Stimulated activated naive CD8-positive, alpha-beta T cell treated with anti-CD3 and anti-CD28 coated beads, Interleukin-15, Interleukin-2, amounts not matched to agents 100 ng/mL and 50 ng/mL, for 24 hours (primary cell): ENCODE data around the gene ZNF92.
"Not testable (repeated sequence)": the region's sequence is repeated elsewhere in the genome, so short reads cannot be mapped to it uniquely, and the experiment has no call there.

Experiments used
- H3K27ac Mint-ChIP-seq: one replicate; pipeline ENCODE4 v1.8.0; 2021; ENCODE audit warnings: mild to moderate bottlenecking, mixed read lengths
- H3K27me3 Mint-ChIP-seq: one replicate; pipeline ENCODE4 v1.8.0; 2021; ENCODE audit warnings: mixed read lengths
- H3K36me3 Mint-ChIP-seq: one replicate; pipeline ENCODE4 v1.8.0; 2021; ENCODE audit warnings: low read depth, mixed read lengths
- H3K4me1 Mint-ChIP-seq: one replicate; pipeline ENCODE4 v1.8.0; 2021; ENCODE audit warnings: low read depth, mixed read lengths
- H3K4me3 Mint-ChIP-seq: one replicate; pipeline ENCODE4 v1.8.0; 2021; ENCODE audit warnings: mild to moderate bottlenecking, mixed read lengths
- H3K9me3 Mint-ChIP-seq: one replicate; pipeline ENCODE4 v1.8.0; 2021; ENCODE audit warnings: mixed read lengths

The ZNF92 gene

DNA sequence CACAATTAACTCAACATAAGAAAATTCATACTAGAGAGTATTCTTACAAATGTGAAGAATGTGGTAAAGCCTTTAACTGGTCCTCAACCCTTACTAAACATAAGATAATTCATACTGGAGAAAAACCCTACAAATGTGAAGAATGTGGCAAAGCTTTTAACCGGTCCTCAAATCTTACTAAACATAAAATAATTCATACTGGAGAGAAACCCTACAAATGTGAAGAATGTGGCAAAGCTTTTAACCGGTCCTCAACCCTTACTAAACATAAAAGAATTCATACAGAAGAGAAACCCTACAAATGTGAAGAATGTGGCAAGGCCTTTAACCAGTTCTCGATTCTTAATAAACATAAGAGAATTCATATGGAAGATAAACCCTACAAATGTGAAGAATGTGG is 25.0 kb downstream of the ZNF92 start:
- peaks cover 67% of the 10 kb centered on the region for H3K36me3 Mint-ChIP-seq
- not testable (repeated sequence) for H3K27ac Mint-ChIP-seq

DNA sequence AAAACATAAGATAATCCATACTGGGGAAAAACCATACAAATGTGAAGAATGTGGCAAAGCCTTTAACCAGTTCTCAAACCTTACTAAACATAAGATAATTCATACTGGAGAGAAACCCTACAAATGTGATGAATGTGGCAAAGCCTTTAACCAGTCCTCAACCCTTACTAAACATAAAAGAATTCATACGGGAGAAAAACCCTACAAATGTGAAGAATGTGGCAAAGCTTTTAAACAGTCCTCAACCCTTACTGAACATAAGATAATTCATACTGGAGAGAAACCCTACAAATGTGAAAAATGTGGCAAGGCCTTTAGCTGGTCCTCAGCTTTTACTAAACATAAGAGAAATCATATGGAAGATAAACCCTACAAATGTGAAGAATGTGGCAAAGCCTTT is 25.4 kb downstream of the ZNF92 start:
- H3K4me3 Mint-ChIP-seq, H3K27ac Mint-ChIP-seq, H3K27me3 Mint-ChIP-seq: not testable (repeated sequence)
- peaks cover 15% of the 10 kb centered on the region for H3K4me1 Mint-ChIP-seq
- peaks cover 41% of the 10 kb centered on the region for H3K9me3 Mint-ChIP-seq
- H3K36me3 Mint-ChIP-seq, result peaks cover 67% of the 10 kb centered on the region

More for the DNA sequence above, 25.0 kb downstream of the ZNF92 start:
- Mint-ChIP-seq H3K9me3 (peaks cover 37% of the 10 kb centered on the region), H3K4me1 (peaks cover 15% of the 10 kb centered on the region)
- H3K4me3 Mint-ChIP-seq, H3K27me3 Mint-ChIP-seq: not testable (repeated sequence)

DNA sequence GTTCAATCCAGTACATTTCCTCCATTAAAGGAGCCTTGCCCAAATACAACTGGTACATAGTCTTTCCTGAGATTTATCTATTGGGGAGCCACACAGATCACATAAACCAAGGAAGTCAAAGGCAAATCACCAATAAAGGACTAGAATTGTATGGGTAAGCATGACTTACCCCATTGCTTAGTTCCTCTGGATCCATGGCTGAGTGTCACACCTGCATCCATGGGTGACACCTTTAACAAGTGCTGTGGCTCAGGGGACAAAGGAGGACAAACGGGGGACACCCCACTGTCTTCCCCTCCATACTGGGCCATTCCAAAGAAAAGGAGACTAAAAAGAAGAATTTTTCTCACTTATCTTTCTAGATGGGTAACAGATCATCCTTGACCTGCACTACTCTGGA is 30.4 kb downstream of the ZNF92 start:
- Mint-ChIP-seq H3K4me3 (no peak overlapping the region), H3K27me3 (no peaks in the 10 kb centered on the region), H3K36me3 (peaks cover 29% of the 10 kb centered on the region), H3K9me3 (peaks cover 51% of the 10 kb centered on the region), H3K27ac (no peak overlapping the region), H3K4me1 (no peaks in the 10 kb centered on the region)

DNA sequence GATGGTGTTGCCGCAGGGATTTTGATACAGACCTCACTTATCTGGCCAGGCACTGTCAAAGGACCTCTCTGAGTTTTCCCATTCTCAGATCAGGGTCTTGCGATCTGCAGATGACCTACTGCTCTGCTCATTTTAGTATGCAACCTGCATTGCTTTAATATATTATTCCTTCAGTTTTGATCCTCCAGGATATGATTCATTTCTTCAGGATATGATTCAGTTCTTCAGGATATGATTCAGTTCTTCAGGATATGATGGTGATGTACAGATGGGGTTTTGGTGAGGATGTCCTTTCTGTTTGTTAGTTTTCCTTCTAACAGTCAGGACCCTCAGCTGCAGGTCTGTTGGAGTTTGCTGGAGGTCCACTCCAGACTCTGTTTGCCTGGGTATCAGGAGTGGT is 33.1 kb downstream of the ZNF92 start:
- not testable (repeated sequence) for H3K27ac Mint-ChIP-seq, H3K27me3 Mint-ChIP-seq, H3K4me1 Mint-ChIP-seq, H3K4me3 Mint-ChIP-seq
- peaks cover 10% of the 10 kb centered on the region for H3K36me3 Mint-ChIP-seq
- H3K9me3 Mint-ChIP-seq, result peaks cover 38% of the 10 kb centered on the region

DNA sequence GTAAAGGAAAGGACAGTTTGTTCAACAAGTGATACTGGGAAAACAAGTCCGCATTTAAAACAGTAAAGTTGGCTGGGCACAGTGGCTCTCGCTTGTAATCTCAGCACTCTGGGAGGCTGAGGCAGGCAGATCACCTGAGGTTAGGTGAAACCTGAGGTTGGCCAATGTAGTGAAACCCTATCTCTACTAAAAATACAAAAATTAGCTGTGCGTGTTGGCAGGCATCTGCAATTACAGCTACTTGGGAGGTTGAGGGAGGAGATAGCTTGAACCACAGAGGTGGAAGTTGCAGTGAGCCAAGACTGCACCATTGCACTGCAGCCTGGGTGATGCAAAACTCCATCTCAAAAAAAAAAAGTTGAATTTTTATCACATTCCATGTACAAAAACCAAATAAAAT is 35.7 kb downstream of the ZNF92 start:
- Mint-ChIP-seq H3K27ac (no peak overlapping the region), H3K27me3 (no peaks in the 10 kb centered on the region), H3K9me3 (peaks cover 32% of the 10 kb centered on the region)

DNA sequence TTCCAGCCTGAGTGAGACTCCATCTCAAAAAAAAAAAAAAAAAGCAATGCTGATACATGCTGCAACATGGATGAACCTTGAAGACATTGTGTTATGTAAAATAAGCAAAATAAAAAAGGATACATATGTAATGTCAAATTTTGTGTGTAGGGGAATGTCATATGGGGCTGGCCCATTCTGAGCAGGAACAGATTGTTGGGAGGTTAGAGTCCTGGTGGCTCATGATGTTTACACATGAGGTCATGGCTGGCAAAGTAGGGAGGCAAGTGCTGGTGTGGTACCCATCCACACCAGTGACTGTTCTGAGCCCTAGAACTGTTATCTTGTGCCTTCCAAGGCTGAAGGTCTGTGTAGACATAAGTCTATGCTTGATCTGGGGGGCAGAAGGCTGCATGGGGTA is 37.6 kb downstream of the ZNF92 start:
- Mint-ChIP-seq H3K4me3 (no peak overlapping the region), H3K36me3 (peaks cover 5% of the 10 kb centered on the region), H3K4me1 (no peaks in the 10 kb centered on the region), H3K27ac (no peak overlapping the region), H3K27me3 (peaks cover 4% of the 10 kb centered on the region), H3K9me3 (peaks cover 23% of the 10 kb centered on the region)

More for the DNA sequence above, 35.7 kb downstream of the ZNF92 start:
- H3K4me3 Mint-ChIP-seq, result no peak overlapping the region
- peaks cover 6% of the 10 kb centered on the region for H3K36me3 Mint-ChIP-seq
- no peaks in the 10 kb centered on the region for H3K4me1 Mint-ChIP-seq

DNA sequence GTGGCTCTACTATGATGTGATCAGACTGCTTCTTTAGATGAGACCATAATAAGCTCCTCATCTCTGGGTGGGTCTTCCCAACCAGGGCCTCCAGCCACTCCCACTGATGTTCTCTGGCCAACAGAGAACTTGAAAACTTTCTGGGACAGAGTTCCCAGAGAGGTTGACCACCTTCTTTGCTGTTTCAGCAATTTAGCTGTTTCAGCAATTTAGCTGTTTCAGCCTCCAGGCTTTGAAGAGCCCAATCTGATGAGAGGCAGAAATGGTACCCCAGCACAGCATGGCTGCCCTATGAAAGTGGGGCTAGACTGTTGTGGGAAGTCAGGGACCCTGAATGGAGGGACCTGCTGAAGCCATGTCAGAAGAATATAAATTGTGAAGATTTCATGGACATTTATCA is 49.0 kb downstream of the ZNF92 start:
- H3K27me3 Mint-ChIP-seq, result no peaks in the 10 kb centered on the region
- H3K4me3 Mint-ChIP-seq, result no peak overlapping the region
- no peaks in the 10 kb centered on the region for H3K4me1 Mint-ChIP-seq
- peaks cover 37% of the 10 kb centered on the region for H3K9me3 Mint-ChIP-seq
- peaks cover 7% of the 10 kb centered on the region for H3K36me3 Mint-ChIP-seq
- no peak overlapping the region for H3K27ac Mint-ChIP-seq

DNA sequence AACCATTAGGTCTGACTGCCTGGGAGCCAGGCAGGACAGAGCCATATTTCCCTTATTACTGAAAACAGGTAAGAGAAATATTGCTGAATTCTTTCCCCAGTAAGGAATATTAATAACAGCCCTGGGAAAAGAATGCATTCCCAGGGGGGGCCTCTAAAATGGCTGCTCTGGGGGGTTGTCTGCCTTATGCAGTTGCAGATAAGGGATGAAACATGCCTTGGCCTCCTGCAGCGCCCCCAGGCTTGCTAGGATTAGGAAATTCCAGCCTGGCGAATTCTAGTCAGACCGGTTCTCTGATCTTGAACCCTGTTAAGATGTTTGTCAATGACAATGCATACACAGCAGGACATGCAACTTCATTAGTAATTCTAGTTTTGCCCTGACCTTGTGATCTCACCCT is 49.6 kb downstream of the ZNF92 start:
- not testable (repeated sequence) for H3K4me1 Mint-ChIP-seq, H3K27me3 Mint-ChIP-seq, H3K36me3 Mint-ChIP-seq, H3K27ac Mint-ChIP-seq, H3K4me3 Mint-ChIP-seq
- peaks cover 37% of the 10 kb centered on the region for H3K9me3 Mint-ChIP-seq

DNA sequence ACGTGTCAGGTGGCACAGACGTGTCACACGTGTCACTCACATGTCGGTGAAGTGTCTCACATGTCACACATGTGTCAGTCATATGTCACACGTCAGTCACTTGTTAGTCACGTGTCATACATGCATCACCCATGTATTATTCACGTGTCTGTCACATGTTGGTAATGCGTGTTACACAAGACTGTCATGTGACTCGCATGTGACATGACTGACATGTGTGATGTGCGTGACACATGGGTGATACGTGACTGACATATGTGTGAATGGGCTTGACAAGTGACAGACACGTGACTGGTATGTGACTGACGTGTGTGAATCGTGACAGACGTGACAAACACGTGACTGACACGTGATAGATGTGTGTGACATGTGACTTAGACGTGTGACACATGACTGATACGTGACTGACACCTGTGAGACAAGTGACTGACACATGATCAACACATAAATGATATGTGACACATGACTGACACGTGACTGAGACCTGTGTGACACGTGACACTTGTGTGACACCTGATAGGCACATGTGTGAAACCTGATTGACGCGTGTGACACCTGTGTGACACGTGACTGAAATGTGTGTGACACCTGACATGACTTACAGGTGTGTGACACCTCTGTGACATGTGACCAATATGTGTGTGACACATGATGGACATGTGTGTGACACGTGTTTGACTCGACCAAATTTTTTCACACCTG is 56.1 kb downstream of the ZNF92 start:
- H3K36me3 Mint-ChIP-seq, result peaks cover 3% of the 10 kb centered on the region
- H3K27ac Mint-ChIP-seq, result no peak overlapping the region
- H3K4me1 Mint-ChIP-seq, result no peaks in the 10 kb centered on the region
- peaks cover 36% of the 10 kb centered on the region for H3K9me3 Mint-ChIP-seq
- H3K27me3 Mint-ChIP-seq, result no peaks in the 10 kb centered on the region
- H3K4me3 Mint-ChIP-seq, result no peak overlapping the region

DNA sequence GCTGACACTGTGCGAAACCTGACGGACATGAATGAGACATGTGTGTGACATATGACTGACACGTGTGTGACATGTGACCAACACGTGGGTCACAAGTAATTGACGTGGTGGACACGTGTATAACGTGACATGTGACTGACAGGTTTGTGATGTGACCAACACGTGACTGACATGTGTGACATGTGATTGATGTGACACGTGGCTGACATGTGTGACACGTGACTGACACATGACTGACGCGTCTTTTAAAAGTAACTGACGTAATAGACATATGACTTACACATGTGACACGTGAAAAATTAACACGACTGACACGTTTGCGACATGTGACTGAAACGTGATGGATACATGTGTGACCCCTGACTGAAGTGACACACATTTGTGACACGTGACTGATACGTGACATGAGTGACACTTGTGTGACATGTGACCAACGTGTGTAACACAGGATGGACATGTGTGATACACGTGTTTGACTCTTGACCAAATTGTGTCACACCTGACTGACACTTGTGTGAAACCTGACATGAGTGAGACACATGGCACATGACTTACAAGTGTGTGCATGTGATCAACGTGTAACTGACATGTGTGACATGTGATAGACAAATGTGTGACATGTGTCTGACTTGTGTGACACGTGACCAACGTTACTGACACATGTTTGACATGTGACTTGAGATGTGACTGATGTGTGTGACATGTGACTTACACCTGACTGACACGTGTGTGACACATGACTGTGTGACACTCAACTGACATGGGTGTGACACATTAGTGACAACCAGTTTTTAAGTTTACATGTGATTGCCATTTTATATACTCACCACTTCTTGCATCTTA is 56.9 kb downstream of the ZNF92 start:
- H3K27me3 Mint-ChIP-seq, result no peaks in the 10 kb centered on the region
- H3K36me3 Mint-ChIP-seq, result peaks cover 3% of the 10 kb centered on the region
- no peak overlapping the region for H3K4me3 Mint-ChIP-seq
- H3K4me1 Mint-ChIP-seq, result no peaks in the 10 kb centered on the region
- no peak overlapping the region for H3K27ac Mint-ChIP-seq
- peaks cover 30% of the 10 kb centered on the region for H3K9me3 Mint-ChIP-seq

DNA sequence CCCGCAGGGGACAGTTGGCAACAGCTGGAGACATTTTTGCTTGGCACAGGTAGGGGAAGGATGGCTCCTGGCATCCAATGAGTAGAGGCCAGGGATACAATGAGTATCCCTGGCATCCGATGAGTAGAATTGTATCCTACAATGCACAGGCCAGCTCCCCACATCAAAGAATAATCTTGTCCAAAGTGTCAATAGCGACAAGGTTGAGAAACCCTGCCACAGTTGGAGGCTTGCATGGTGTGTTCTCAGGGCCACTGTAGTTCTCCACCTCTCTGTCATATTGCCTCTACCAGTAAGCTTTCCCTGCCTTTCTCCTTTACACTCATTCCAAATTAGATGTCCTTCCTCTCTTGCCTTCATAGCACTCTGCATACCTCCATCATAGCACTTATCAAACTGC is 60.7 kb downstream of the ZNF92 start:
- H3K9me3 Mint-ChIP-seq, result peaks cover 14% of the 10 kb centered on the region
- H3K27ac Mint-ChIP-seq, result no peak overlapping the region
- H3K4me3 Mint-ChIP-seq, result no peak overlapping the region
- H3K36me3 Mint-ChIP-seq, result peaks cover under 1% of the 10 kb centered on the region
- no peaks in the 10 kb centered on the region for H3K4me1 Mint-ChIP-seq
- peaks cover 4% of the 10 kb centered on the region for H3K27me3 Mint-ChIP-seq

DNA sequence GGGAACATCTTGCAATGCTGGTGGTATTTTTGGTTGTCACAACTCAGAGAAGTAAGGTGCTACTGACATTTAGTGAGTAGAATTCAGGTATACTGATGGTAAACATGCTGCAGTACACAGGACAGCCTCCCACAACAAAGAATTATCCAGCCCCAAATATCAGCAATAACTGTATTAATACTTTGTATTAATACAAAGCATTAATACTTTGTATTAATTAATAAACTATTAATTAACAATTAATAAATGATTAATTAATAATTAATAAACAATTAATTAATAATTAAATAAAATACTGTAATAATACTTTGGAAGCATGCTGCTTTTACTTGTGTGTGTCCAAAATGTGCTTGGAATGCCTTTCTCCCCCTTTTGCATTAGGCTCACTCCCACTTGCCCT is 62.5 kb downstream of the ZNF92 start:
- Mint-ChIP-seq H3K36me3 (no peaks in the 10 kb centered on the region), H3K4me1 (no peaks in the 10 kb centered on the region), H3K27ac (no peak overlapping the region), H3K4me3 (no peak overlapping the region), H3K27me3 (peaks cover 4% of the 10 kb centered on the region), H3K9me3 (peaks cover 9% of the 10 kb centered on the region)

DNA sequence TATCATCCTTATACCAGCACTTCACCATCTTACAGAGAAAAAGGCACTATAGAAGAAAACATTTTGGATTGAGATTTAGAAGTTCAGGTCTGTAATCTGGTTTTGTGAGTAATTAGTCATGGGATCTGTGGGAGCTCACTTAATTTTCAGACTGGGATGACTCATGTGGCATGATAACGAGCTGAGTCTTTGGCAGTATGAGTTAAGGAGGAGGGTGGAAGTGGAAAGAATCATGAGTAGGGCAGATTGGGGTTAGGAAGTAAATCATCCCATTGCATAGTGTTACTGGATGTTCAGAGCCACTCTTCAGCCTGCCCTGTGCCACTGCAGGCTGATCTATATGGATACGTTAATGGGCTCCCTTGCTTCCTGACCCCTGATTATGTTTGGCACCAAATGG is 64.9 kb downstream of the ZNF92 start:
- Mint-ChIP-seq H3K36me3 (no peaks in the 10 kb centered on the region), H3K9me3 (peaks cover under 1% of the 10 kb centered on the region), H3K4me1 (no peaks in the 10 kb centered on the region), H3K27ac (no peak overlapping the region), H3K27me3 (peaks cover 7% of the 10 kb centered on the region), H3K4me3 (no peak overlapping the region)

DNA sequence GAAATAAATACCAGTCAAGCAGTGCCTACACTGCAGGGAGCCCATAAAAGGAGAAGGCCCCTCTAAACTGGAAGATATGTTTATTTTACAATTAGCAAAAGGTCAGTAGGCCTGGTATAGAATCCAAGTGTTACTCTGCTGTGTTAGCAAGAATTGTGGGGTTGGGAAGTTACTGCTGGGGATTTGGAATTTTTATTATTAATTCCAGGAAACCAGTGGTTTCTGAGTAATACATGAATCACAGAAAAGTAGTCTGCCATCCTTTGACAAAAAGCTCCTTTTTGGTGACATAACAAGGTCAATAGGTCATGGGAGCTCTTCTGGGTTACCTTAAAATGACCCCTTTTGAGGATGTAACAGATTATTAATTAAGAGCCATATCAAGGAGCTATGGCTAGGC is 67.4 kb downstream of the ZNF92 start:
- Mint-ChIP-seq H3K36me3 (no peaks in the 10 kb centered on the region), H3K4me1 (no peaks in the 10 kb centered on the region), H3K4me3 (no peak overlapping the region), H3K9me3 (no peaks in the 10 kb centered on the region), H3K27me3 (peaks cover 7% of the 10 kb centered on the region), H3K27ac (no peak overlapping the region)

DNA sequence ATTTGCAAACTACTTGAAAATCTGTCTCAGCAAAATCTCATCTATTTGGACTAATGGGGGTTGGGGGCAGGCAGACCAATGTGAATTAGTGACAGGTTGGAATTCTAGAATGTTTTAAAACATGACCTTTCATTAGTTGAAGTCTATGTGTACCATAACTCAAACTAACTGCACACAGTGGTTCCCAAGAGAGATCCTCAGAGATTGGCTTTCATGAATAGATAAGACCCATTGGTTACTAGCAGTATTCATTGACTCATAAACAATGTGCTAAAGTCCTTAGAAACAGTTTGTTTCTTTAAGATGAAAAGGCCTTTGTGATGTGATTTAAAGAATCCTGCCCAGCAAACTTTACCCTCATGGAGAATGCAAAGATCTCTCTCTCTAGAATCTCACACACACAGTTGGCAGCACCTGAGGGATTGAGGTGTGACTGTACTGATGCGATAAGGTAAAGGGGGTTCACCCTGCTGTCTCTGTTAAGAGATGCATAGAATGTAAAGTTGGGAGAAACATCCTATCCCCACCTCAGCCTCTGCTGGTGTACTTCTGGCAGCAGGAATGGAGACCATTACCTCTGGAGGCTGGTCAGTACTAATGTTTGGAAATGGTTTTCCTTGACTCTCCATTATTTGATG is 70.7 kb downstream of the ZNF92 start:
- H3K4me1 Mint-ChIP-seq, result no peaks in the 10 kb centered on the region
- H3K27me3 Mint-ChIP-seq, result peaks cover 3% of the 10 kb centered on the region
- H3K4me3 Mint-ChIP-seq, result no peak overlapping the region
- H3K9me3 Mint-ChIP-seq, result peaks cover 5% of the 10 kb centered on the region
- H3K27ac Mint-ChIP-seq, result no peak overlapping the region
- no peaks in the 10 kb centered on the region for H3K36me3 Mint-ChIP-seq
